IMR-90 (cell line): ENCODE measurements around the gene SLC25A12. TPM values are rescaled to one million over a fixed set of nuclear protein-coding genes. Genes with fewer than 3 reads are reported as not detected.

ENCODE experiments used
- ATAC-seq: fragments of 200-7000 bp; cut with Tn5 transposase; 2 replicates; pipeline ENCODE4 v1.9.1; 2020; ENCODE audit warnings: low read depth, mild to moderate bottlenecking, moderate library complexity
- BruUV-seq: library from RNA; stranded (reverse); fragments of 400-500 nt; replicated peaks from 2 replicates; lab custom pipeline; 2021; lab: Mats Ljungman, UMichigan
- CTCF ChIA-PET: fragments of 300-600 bp; formaldehyde crosslinking; extraction: SDS; loops from one replicate; lab custom pipeline; 2021; ENCODE audit warnings: antibody characterized with exemption; lab: Yijun Ruan, JAX
- POLR2A ChIA-PET: fragments of 300-600 bp; sonication (Branson Sonifier 250); formaldehyde crosslinking; loops from one replicate; lab custom pipeline; 2022; ENCODE audit warnings: antibody characterized with exemption; ENCODE audit not compliant: unreplicated experiment; lab: Charles Lee
- DNase-seq: peaks from one replicate; pipeline ENCODE4 v3.0.0; 2013
- H2AFZ ChIP-seq: replicated peaks from 2 replicates; pipeline ENCODE3; 2013; ENCODE audit warnings: low read length, mild to moderate bottlenecking; ENCODE audit not compliant: poor library complexity
- H2AK5ac ChIP-seq: 2 replicates; pipeline ENCODE4 v1.6.1; 2013; ENCODE audit warnings: low read depth, low read length, inconsistent platforms
- H2AK9ac ChIP-seq: replicated peaks from 2 replicates; pipeline ENCODE3; 2013; ENCODE audit warnings: mild to moderate bottlenecking, low read depth, low read length, moderate library complexity; ENCODE audit not compliant: poor library complexity
- H2BK120ac ChIP-seq: 2 replicates; pipeline ENCODE4 v1.6.1; 2013; ENCODE audit warnings: low read depth, low read length, inconsistent platforms
- H2BK15ac ChIP-seq: 3 replicates; pipeline ENCODE4 v1.6.1; 2013; ENCODE audit warnings: low read depth, low read length, inconsistent platforms
- H2BK20ac ChIP-seq: 2 replicates; pipeline ENCODE4 v1.6.1; 2013; ENCODE audit warnings: low read depth, mild to moderate bottlenecking, inconsistent platforms, low read length, moderate library complexity
- H2BK5ac ChIP-seq: 2 replicates; pipeline ENCODE4 v1.6.1; 2013; ENCODE audit warnings: mild to moderate bottlenecking, low read depth, low read length, inconsistent platforms; ENCODE audit not compliant: poor library complexity, severe bottlenecking
- H3K14ac ChIP-seq: replicated peaks from 2 replicates; pipeline ENCODE4 v1.6.1; 2013; ENCODE audit warnings: low read depth, low read length, inconsistent platforms
- H3K18ac ChIP-seq: 2 replicates; pipeline ENCODE4 v1.6.1; 2013; ENCODE audit warnings: low read depth, low read length, control low read depth
- H3K23ac ChIP-seq: 2 replicates; pipeline ENCODE4 v1.6.1; 2013; ENCODE audit warnings: low read depth, low read length, inconsistent platforms
- H3K27ac ChIP-seq: 2 replicates; pipeline ENCODE4 v1.5.1; 2013; ENCODE audit warnings: mild to moderate bottlenecking, control low read depth, low read length; ENCODE audit not compliant: insufficient read depth
- H3K27me3 ChIP-seq: 2 replicates; pipeline ENCODE4 v1.6.1; 2013; ENCODE audit warnings: low read length; ENCODE audit not compliant: control insufficient read depth, insufficient read depth
- H3K36me3 ChIP-seq: 2 replicates; pipeline ENCODE4 v1.6.1; 2013; ENCODE audit warnings: low read length, mixed read lengths; ENCODE audit not compliant: control insufficient read depth, insufficient read depth
- H3K4ac ChIP-seq: 2 replicates; pipeline ENCODE4 v1.6.1; 2013; ENCODE audit warnings: low read depth, low read length, inconsistent platforms
- H3K4me1 ChIP-seq: 2 replicates; pipeline ENCODE4 v1.6.1; 2013; ENCODE audit warnings: low read length, mixed read lengths; ENCODE audit not compliant: control insufficient read depth, insufficient read depth
- H3K4me2 ChIP-seq: 2 replicates; pipeline ENCODE4 v1.6.1; 2013; ENCODE audit warnings: low read depth, mild to moderate bottlenecking, control low read depth, low read length, moderate library complexity
- H3K4me3 ChIP-seq: 2 replicates; pipeline ENCODE4 v1.5.1; 2013; ENCODE audit warnings: low read depth, mild to moderate bottlenecking, control low read depth, low read length, moderate library complexity; ENCODE audit not compliant: insufficient read depth
- H3K56ac ChIP-seq: 2 replicates; pipeline ENCODE4 v1.6.1; 2013; ENCODE audit warnings: low read length, inconsistent platforms; ENCODE audit not compliant: insufficient read depth; ENCODE audit errors: extremely low read depth
- H3K79me1 ChIP-seq, 2 experiments: 2 replicates each; pipeline ENCODE4 v1.6.1; 2013; ENCODE audit warnings: low read length in 2 of 2, inconsistent platforms in 1 of 2, low read depth in 1 of 2
- H3K9ac ChIP-seq: 2 replicates; pipeline ENCODE4 v1.6.1; 2013; ENCODE audit warnings: low read depth, low read length, control low read depth
- H3K9me1 ChIP-seq: 2 replicates; pipeline ENCODE4 v1.6.1; 2013; ENCODE audit warnings: low read length, inconsistent platforms; ENCODE audit not compliant: insufficient read depth
- H3K9me3 ChIP-seq: 2 replicates; pipeline ENCODE4 v1.6.1; 2013; ENCODE audit warnings: low read length; ENCODE audit not compliant: control insufficient read depth, insufficient read depth
- H4K20me1 ChIP-seq: 2 replicates; pipeline ENCODE4 v1.6.1; 2013; ENCODE audit warnings: low read length, inconsistent platforms; ENCODE audit not compliant: insufficient read depth
- H4K5ac ChIP-seq: 2 replicates; pipeline ENCODE4 v1.6.1; 2013; ENCODE audit warnings: mild to moderate bottlenecking, low read depth, low read length, control low read depth
- H4K8ac ChIP-seq, 2 experiments: 2 replicates each; pipeline ENCODE4 v1.6.1; 2013; ENCODE audit warnings: low read depth in 2 of 2, low read length in 2 of 2, control low read depth in 1 of 2, inconsistent platforms in 1 of 2
- H4K91ac ChIP-seq: 2 replicates; pipeline ENCODE4 v1.6.1; 2013; ENCODE audit warnings: low read depth, low read length, inconsistent platforms; ENCODE audit not compliant: insufficient read depth
- BHLHE40 ChIP-seq: fragments of 150-350 bp; IDR thresholded peaks from 2 replicates; pipeline ENCODE4 v1.6.1; 2016; ENCODE audit warnings: mild to moderate bottlenecking, low read depth, low read length
- CEBPB ChIP-seq: IDR thresholded peaks from 2 replicates; pipeline ENCODE4 v1.6.1; 2012; ENCODE audit warnings: low read depth, low read length, improper control_type of control experiment
- CHD1 ChIP-seq: IDR thresholded peaks from 2 replicates; pipeline ENCODE4 v1.6.1; 2012; ENCODE audit warnings: low read depth, low read length, improper control_type of control experiment
- MAFK ChIP-seq: IDR thresholded peaks from 2 replicates; pipeline ENCODE4 v1.6.1; 2012; ENCODE audit warnings: low read depth, low read length, improper control_type of control experiment
- MXI1 ChIP-seq: IDR thresholded peaks from 2 replicates; pipeline ENCODE4 v1.6.1; 2012; ENCODE audit warnings: low read depth, mild to moderate bottlenecking, low read length, moderate library complexity, borderline replicate concordance
- NFE2L2 ChIP-seq: fragments of 150-350 bp; IDR thresholded peaks from 2 replicates; pipeline ENCODE4 v1.6.1; 2016; ENCODE audit warnings: low read depth, mild to moderate bottlenecking, low read length
- RAD21 ChIP-seq: IDR thresholded peaks from 2 replicates; pipeline ENCODE4 v1.6.1; 2012; ENCODE audit warnings: low read length, improper control_type of control experiment
- RFX5 ChIP-seq: IDR thresholded peaks from 2 replicates; pipeline ENCODE4 v1.8.0; 2012; ENCODE audit warnings: low read depth, mild to moderate bottlenecking, low read length, moderate library complexity
- SMC3 ChIP-seq: fragments of 150-350 bp; IDR thresholded peaks from 2 replicates; pipeline ENCODE4 v1.6.1; 2016; ENCODE audit warnings: low read depth, mild to moderate bottlenecking, antibody characterized with exemption, low read length, moderate library complexity
- WGBS, 2 experiments: methylation state at CpG; one replicate each; pipeline versions ENCODE4 v1.1.5 to v1.1.7; 2013; ENCODE audit warnings: missing lambda C conversion rate in 2 of 2; ENCODE audit not compliant: insufficient read length in 1 of 2; ENCODE audit errors: extremely low coverage in 2 of 2; 5-methylcytosine and 5-hydroxymethylcytosine counted together
- dilution Hi-C: fragments of 300-500 bp; cut with HindIII; formaldehyde crosslinking; loops from one replicate; pipeline ENCODE4 v1.14.3; 2018; ENCODE audit warnings: low sequenced_read_pairs; ENCODE audit not compliant: unreplicated experiment
- in situ Hi-C: fragments of 300-500 bp; cut with MboI; formaldehyde crosslinking; loops from 3 replicates; pipeline ENCODE4 v1.14.3; 2019; ENCODE audit warnings: low sequenced_read_pairs, inconsistent platforms, mixed read lengths
- intact Hi-C: fragments of 100-400 bp; cut with micrococcal nuclease; formaldehyde crosslinking; loops from 2 replicates; pipeline ENCODE4 v1.10.0; 2022
- polyA plus RNA-seq, 3 experiments: library from polyadenylated mRNA; depleted of rRNA; stranded (reverse); fragments of >200 nt; gene quantifications; 2 replicates each; pipeline ENCODE4 v1.2.3, GENCODE V29; 2012; ENCODE audit warnings: low replicate concordance in 1 of 3
- total RNA-seq: library from RNA; depleted of rRNA; stranded (reverse); fragments of >200 nt; gene quantifications from 2 replicates; pipeline ENCODE4 v1.2.3, GENCODE V29; 2012
- TF ChIP-seq, protein P1 (sequence below): conservative IDR thresholded peaks from 2 replicates; pipeline ENCODE4 v1.5.1; 2012; ENCODE audit warnings: mild to moderate bottlenecking, low read depth, low read length, improper control_type of control experiment
- TF ChIP-seq, protein P2 (sequence below): fragments of 150-350 bp; IDR thresholded peaks from 2 replicates; pipeline ENCODE4 v1.6.1; 2017; ENCODE audit warnings: mild to moderate bottlenecking, antibody characterized with exemption, low read length, low read depth

The SLC25A12 gene
- total and polyA plus RNA-seq, 2 of the 4 experiments (the other 2 are of a cell fraction), result 16.3 to 17.6 TPM

DNA sequence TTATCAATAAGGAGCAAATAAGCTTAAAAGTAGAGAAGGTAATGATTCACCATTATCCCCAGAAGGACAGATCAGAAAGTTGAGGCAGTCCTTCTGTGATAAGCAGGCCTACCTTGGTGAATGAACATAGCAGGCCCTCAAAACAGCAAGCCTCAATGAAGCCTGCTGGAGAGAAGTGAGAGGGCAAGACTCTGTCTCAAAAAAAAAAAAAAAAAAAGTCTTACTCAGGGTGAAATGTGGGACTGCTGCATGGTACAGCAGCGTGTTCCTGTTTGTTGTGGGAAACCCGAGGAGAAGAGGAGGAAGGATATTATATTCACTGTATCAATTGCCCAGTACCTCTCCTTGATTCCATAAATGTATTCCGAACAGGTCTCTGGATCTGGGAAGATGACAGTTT is 19.5 kb upstream of the SLC25A12 start:
- no peak overlapping the region for H2AFZ ChIP-seq
- intact Hi-C loops (no loop called here), in situ Hi-C loops (no loop called here), dilution Hi-C loops (no loop called here)
- no peak overlapping the region for H3K4me3 ChIP-seq
- H3K9me3 ChIP-seq, result no peaks in the 10 kb centered on the region
- no CpG with 5 or more reads among the region's 3 CpGs for WGBS, 2 experiments
- DNase-seq, result no peak
- TF ChIP-seq CHD1, result no peak
- no peak for TF ChIP-seq MAFK
- no peak for TF ChIP-seq CEBPB
- TF ChIP-seq, protein P1, sequence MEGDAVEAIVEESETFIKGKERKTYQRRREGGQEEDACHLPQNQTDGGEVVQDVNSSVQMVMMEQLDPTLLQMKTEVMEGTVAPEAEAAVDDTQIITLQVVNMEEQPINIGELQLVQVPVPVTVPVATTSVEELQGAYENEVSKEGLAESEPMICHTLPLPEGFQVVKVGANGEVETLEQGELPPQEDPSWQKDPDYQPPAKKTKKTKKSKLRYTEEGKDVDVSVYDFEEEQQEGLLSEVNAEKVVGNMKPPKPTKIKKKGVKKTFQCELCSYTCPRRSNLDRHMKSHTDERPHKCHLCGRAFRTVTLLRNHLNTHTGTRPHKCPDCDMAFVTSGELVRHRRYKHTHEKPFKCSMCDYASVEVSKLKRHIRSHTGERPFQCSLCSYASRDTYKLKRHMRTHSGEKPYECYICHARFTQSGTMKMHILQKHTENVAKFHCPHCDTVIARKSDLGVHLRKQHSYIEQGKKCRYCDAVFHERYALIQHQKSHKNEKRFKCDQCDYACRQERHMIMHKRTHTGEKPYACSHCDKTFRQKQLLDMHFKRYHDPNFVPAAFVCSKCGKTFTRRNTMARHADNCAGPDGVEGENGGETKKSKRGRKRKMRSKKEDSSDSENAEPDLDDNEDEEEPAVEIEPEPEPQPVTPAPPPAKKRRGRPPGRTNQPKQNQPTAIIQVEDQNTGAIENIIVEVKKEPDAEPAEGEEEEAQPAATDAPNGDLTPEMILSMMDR, result no peak
- TF ChIP-seq BHLHE40, result no peak
- TF ChIP-seq SMC3, result no peak
- no peak for TF ChIP-seq NFE2L2
- TF ChIP-seq RAD21, result no peak
- TF ChIP-seq, protein P2, sequence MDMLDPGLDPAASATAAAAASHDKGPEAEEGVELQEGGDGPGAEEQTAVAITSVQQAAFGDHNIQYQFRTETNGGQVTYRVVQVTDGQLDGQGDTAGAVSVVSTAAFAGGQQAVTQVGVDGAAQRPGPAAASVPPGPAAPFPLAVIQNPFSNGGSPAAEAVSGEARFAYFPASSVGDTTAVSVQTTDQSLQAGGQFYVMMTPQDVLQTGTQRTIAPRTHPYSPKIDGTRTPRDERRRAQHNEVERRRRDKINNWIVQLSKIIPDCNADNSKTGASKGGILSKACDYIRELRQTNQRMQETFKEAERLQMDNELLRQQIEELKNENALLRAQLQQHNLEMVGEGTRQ, result no peak
- no peak for TF ChIP-seq RFX5
- TF ChIP-seq MXI1, result no peak
- H3K4me2 ChIP-seq, result no peak overlapping the region
- H3K4me1 ChIP-seq, result no peaks in the 10 kb centered on the region
- no peak overlapping the region for H4K8ac ChIP-seq
- POLR2A ChIA-PET, result no interaction called here
- no peaks in the 10 kb centered on the region for H3K79me1 ChIP-seq
- H3K9me1 ChIP-seq, result no peaks in the 10 kb centered on the region
- CTCF ChIA-PET, result no interaction called here
- H3K27ac ChIP-seq, result no peak overlapping the region
- no peak overlapping the region for H2BK120ac ChIP-seq
- H2AK9ac ChIP-seq, result no peak overlapping the region
- H3K18ac ChIP-seq, result no peak overlapping the region
- H3K56ac ChIP-seq, result no peak overlapping the region
- no peaks in the 10 kb centered on the region for H3K36me3 ChIP-seq
- no peak overlapping the region for H4K91ac ChIP-seq
- no peaks in the 10 kb centered on the region for H3K27me3 ChIP-seq
- H2BK15ac ChIP-seq, result no peak overlapping the region
- no peaks in the 10 kb centered on the region for H4K20me1 ChIP-seq
- H2AK5ac ChIP-seq, result no peak overlapping the region
- no peak for ATAC-seq
- H2BK20ac ChIP-seq, result no peak overlapping the region
- no peak overlapping the region for H4K5ac ChIP-seq
- H3K9ac ChIP-seq, result no peak overlapping the region
- BruUV-seq, result no TSS peak
- H3K14ac ChIP-seq, result no peak overlapping the region
- H2BK5ac ChIP-seq, result no peak overlapping the region
- no peak overlapping the region for H3K4ac ChIP-seq
- no peak overlapping the region for H3K23ac ChIP-seq
